HS-5 (cell line): Measurements from ENCODE around the gene TMEM176B.
"Not testable (repeated sequence)": the region's sequence is repeated elsewhere in the genome, so short reads cannot be mapped to it uniquely, and the experiment has no call there.

ENCODE experiments used
- DNase-seq: peaks from one replicate; pipeline ENCODE4 v3.0.0-alpha.2; 2012; ENCODE audit warnings: low read depth

The TMEM176B gene

DNA sequence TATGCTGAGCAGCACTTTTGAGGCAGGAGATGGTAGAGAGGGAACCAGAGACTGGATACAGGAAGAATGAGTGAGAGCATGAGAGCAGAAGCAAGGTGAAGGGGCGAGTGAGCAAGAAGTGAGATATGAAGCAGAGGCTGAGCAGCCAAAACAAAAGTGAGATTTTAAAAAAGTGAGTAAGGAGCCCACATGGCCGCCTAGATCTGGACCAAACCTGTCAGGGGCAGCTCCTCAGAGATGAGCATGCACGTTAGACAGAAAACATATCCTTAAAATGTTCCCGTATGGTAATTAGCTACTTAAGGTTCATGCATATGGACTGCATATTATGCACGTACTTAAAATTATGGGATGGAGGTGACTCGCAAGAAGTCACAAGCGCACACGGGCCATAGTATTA is 22.9 kb upstream of the TMEM176B start:
- no peak for DNase-seq

- DNase-seq: no peak
These were observed 20.5 kb upstream of the TMEM176B start for GRCh38 chr7:150820578-150821198.

- no peak for DNase-seq
These were observed 20.0 kb upstream of the TMEM176B start for GRCh38 chr7:150820148-150820547.

DNA sequence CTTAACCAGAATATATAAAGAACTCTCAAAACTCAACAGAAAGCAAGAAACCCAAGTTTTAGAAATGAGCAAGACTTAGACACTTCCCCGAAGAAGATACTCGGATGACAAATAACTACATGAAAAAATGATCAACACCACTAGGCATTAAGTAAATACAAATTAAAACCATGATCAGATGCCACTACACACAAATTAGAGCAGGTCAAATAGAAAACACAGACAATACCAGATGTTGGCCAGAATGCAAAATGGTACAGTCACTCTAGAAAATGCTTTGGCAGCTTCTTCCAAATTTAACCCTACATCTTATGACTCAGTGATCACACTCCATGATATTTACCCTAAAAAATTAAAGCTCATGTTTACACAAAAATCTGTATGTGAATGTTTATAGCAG is 18.8 kb upstream of the TMEM176B start:
- no peak for DNase-seq

GRCh38 chr7:150814328-150815001 is 14.3 kb upstream of the TMEM176B start:
- DNase-seq: no peak

DNA sequence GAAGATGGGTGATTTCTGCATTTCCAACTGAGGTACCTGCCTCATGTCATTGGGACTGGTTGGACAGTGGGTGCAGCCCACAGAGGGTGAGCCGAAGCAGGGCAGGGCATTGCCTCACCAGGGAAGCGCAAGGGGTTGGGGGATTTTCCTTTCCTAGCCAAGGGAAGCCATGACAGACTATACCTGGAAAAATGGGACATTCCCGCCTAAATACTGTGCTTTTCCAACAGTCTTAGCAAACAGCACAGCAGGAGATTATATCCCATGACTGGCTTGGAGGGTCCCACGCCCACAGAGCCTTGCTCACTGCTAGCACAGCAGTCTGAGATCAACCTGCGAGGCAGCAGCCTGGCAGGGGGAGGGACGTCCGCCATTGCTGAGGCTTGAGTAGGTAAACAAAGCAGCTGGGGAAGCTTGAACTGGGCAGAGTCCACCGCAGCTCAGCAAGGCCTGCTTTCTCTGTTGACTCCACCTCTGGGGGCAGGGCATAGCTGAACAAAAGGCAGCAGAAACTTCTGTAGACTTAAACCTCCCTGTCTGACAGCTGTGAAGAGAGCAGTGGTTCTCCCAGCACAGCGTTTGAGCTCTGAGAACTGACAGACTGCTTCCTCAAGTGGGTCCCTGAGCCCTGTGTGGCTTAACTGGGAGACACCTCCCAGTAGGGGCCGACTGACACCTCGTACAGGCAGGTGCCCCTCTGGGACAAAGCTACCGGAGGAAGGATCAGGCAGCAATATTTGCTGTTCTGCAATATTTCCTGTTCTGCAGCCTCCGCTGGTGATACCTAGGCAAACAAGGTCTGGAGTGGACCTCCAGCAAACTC is 7.7 kb upstream of the TMEM176B start:
- not testable (repeated sequence) for DNase-seq

DNA sequence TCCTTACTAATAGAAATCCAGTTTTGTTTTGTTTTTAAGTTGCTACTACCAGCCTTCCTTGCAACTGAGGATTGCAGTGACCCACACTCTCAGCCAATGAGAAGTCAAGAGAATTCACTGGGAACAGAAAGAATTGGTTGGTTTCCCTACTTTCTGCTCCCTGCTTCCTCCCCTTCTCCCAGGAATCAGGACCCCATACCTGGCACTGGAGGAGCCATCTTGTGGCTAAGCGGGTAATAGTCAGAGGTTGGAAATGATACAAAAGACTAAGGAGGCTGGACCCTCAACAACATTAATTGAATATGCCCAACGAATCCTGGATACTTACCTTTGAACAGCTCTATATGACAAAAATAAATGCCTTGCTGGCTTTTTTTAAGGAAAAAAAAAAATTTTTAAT is 6.7 kb upstream of the TMEM176B start:
- DNase-seq: no peak

DNA sequence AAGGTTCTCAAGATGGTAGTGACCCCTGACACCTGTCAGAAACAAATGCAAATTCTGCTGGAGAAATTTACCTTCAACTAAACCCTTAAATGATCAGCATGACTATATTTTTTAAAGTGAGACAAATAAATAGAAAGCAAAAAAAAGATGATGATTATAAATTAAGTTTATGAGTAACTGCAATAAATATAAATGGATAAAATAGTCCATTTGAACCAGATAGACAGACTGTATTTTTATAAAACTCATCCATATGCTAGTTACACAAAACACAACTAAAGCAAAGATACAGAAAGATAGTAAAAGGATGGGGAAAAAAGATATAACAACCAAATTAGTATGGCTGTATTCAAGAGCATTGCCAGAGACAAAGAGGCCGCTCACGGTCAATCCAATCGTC is 6.3 kb upstream of the TMEM176B start:
- DNase-seq: no peak

DNA sequence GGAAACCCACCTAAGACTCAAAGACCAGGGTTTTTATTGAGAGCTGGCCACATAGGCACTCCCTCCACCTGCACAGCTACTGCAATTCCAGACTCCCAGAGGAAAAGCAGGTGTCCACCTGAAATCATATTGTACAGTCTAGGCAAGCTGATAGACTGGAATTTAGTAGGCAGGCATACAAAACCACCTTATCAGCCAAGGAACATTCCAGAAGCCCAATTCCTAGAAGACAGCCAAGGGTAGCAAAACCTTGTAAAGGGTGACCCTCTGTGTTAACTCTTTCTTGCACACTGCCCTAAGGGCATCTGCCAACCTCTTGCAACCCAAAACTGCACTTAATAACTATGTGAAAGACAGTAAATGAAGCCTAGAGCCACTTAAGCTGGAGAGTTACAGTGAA is 5.7 kb upstream of the TMEM176B start:
- no peak for DNase-seq

DNA sequence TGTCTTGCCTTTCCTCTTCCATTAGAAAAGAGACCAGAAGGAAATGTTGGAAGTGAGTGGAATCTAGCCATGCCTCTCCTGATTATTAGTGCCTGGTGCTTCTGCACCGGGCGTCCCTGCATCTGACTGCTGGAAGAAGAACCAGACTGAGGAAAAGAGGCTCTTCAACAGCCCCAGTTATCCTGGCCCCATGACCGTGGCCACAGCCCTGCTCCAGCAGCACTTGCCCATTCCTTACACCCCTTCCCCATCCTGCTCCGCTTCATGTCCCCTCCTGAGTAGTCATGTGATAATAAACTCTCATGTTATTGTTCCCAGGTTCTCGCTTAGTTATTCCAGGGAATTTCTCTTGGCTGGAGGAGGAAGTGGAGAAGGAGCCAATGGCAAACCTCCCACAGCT is 4.6 kb upstream of the TMEM176B start:
- DNase-seq: no peak

GRCh38 chr7:150803161-150803860 is 3.1 kb upstream of the TMEM176B start:
- DNase-seq: no peak

DNA sequence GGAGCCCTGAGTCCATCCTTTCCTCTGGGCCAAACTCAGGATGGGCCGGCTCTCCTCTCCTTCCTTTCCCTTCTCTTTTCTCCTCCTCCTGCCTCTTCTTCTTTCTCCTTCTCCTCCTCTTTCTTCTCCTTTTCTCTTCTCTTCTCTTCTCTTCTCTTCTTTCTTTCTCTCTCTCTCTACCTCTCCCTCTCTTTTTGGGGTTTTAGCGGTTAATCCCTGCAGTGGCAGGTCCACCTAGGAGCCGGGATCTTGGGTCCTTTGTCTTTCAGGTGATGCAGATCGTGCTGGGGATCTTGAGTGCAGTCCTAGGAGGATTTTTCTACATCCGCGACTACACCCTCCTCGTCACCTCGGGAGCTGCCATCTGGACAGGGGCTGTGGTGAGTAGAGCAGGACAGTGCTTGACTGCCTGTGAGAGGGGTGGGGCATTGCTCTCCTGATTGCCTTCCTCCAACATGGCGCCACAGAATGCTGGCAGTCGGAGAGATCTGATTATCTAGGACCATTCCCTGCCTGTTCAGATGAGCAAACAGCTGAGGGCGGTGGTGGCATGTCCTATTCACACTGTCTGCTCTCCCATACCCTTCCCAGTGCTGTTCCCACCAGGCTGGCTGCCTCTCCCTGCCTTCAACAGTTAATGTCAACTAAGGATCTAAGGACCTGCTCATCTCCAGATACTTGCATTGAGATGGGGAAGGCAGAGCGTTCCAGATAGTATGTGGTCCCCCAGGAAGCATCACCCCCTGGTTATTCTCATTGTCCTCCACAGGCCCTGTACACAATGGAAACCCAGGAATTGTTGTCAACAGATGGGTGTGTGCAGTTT is 2.0 kb upstream of the TMEM176B start:
- DNase-seq: no peak

- DNase-seq: no peak
These were observed 1.2 kb upstream of the TMEM176B start for GRCh38 chr7:150801242-150801945.

GRCh38 chr7:150800581-150801241 is 547 bp upstream of the TMEM176B start, which contains the start of gene TMEM176A:
TSS of gene TMEM176A (plus strand) at chr7:150800769. CDS start at chr7:150801551, 782 bp downstream.
- DNase-seq: no peak

DNA sequence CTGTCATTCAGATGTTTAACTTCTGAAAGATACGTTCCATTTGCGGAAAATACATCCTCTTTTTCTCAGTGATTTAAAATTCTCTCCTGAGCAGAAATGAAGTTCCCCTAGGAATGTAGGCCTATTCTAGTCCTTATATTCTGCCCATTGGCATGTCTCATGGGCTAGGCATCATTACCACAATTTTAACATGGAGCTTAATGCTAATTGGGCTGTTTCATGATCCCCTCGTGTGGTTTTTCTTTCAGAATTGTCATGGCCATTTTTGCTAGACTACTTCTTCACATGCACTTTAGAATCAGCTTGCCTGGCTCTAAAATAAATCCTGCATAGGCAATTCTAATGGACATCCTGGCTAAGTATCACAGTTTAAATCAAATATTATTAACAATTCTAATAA is 1.0 kb downstream of the TMEM176B start:
- DNase-seq: no peak

DNA sequence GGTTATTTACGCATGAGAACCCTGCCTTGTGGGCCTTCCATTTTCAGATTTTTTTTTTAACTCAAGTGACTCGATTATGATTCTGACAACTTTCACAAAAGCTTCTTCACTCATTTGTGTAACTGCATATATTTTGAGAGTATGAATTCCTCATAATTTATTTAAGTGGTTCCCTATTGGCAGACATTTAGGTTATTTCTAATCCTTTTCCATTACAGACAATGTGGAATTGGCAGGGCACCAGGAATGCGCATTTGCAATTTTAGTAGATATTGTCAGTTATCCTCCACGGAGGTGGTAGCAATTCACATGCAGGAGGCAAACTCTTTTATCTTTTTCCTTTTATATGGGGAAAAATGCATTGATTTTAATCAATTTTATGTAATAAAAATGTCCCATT is 2.5 kb downstream of the TMEM176B start:
- no peak for DNase-seq

- no peak for DNase-seq
These were observed 6.5 kb downstream of the TMEM176B start for GRCh38 chr7:150793569-150794238.

DNA sequence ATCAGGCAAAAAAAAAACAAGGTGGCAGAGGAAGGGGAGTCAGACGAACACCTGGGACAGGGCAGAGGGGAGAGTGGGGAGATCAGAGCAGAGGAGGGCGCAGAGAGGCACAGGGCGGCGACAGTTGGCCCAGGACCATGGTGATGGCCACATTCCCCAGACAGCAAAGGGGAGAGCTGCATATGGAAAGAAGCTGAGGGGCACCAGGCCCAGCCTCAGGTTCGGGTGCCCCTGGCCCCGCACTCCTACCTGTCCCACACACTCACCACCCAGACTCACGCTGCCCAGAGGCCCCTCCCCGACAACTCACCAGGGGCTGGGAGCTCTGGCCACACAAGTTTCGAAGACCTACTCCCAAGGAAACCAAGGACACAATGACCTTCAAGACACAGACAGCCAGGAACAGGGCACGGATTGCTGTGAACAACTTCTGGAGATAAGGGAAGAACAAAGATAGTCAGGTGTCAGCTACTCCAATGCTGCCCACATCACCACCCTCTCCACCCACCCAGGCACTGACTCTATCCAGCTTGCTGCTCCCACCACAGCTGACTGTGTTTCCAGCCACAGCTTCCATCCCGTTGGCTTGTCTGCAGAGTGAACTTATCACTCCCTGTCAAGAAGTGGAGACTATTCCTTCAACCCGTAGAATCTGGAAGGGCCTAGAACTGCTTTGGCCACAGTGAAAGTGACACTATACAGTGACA is 8.3 kb downstream of the TMEM176B start:
- no peak for DNase-seq

DNA sequence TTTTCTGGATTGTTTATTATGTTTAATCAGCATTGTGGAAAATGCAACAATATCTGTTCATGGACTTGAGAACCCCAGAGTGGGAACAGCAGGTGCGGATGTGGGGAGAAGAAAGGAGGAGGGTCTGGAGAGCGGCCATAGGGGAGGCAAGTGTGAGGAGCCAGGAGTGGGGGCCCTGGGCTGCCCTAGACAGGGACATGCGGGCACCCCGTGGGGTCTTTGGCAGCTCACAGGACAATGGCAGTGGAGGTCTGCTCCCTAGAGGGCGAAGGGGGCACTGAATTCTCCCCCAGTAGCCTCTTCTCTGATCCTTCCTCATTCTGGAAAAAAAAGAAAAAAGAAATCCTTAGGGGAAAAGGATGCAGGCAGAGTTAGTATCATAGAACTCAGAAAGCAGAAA is 8.9 kb downstream of the TMEM176B start:
- DNase-seq: no peak
